DND-41 (cell line): ENCODE measurements around the gene CHKB.

Source experiments
- EZH2 ChIP-seq: IDR thresholded peaks from 3 replicates; pipeline ENCODE4 v1.6.1; 2012; ENCODE audit warnings: borderline replicate concordance, low read depth, mild to moderate bottlenecking, moderate library complexity, low read length, inconsistent platforms; ENCODE audit not compliant: severe bottlenecking
- TF ChIP-seq, protein P1 (sequence below): IDR thresholded peaks from 2 replicates; pipeline ENCODE4 v1.5.1; 2012; ENCODE audit warnings: borderline replicate concordance, low read length, moderate library complexity, mild to moderate bottlenecking; ENCODE audit not compliant: poor library complexity, severe bottlenecking; ENCODE audit errors: extremely low read depth

DNA sequence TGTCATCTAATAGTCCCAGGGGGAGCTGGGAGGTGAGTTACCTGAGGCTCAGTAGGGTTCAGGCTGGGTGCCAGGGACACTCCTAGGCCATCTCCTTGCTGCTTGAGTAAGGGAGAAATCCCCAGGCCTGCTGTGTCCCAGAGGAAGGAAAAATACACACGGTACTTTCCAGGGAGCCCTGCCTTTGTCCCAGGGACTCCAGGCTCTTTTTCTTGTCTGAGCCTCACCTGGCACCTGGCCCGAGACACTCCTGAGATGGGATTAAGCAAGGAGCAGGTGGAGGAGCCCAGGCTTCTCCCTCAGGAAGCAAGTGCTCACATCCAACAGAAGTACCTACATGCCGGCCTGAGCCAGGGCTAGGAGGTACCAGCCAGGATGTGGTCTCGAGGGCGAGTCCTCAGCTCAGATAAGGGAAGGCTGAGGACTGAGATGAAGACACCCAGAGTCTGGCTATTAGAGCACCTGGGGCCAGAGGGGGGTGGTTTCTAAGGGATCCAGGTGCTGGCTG is 37.8 kb downstream of the CHKB start:
- TF ChIP-seq, protein P1, sequence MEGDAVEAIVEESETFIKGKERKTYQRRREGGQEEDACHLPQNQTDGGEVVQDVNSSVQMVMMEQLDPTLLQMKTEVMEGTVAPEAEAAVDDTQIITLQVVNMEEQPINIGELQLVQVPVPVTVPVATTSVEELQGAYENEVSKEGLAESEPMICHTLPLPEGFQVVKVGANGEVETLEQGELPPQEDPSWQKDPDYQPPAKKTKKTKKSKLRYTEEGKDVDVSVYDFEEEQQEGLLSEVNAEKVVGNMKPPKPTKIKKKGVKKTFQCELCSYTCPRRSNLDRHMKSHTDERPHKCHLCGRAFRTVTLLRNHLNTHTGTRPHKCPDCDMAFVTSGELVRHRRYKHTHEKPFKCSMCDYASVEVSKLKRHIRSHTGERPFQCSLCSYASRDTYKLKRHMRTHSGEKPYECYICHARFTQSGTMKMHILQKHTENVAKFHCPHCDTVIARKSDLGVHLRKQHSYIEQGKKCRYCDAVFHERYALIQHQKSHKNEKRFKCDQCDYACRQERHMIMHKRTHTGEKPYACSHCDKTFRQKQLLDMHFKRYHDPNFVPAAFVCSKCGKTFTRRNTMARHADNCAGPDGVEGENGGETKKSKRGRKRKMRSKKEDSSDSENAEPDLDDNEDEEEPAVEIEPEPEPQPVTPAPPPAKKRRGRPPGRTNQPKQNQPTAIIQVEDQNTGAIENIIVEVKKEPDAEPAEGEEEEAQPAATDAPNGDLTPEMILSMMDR: no peak
- no peak for TF ChIP-seq EZH2
